Renal pelvis (tissue), 4 donors: ENCODE results near the gene VPS37B. TPM values are rescaled to one million over a fixed set of nuclear protein-coding genes. Genes with fewer than 3 reads are reported as not detected.

Experiments used
- DNase-seq: peaks from one replicate; pipeline ENCODE4 v3.0.0-alpha.2; 2013
- polyA plus RNA-seq, 3 donors: library from polyadenylated mRNA; unstranded; fragments of 120-200 nt; gene quantifications; one replicate each; pipeline ENCODE4 v1.2.1, GENCODE V29; 2013; ENCODE audit not compliant: insufficient read length in 3 of 3

VPS37B gene
- polyA plus RNA-seq, 3 donors = 23.8 to 30.0 (median 26.4) TPM

GRCh38 chr12:122855928-122856831, 39.7 kb downstream of the VPS37B start:
- no peak for DNase-seq

- no peak for DNase-seq
These were observed 40.7 kb downstream of the VPS37B start for GRCh38 chr12:122855071-122855829.

GRCh38 chr12:122854554-122854953, 41.4 kb downstream of the VPS37B start:
- DNase-seq = no peak

- DNase-seq = no peak
These were observed 42.2 kb downstream of the VPS37B start for GRCh38 chr12:122853582-122854245.

GRCh38 chr12:122852336-122853275, 43.3 kb downstream of the VPS37B start:
- DNase-seq = no peak

- DNase-seq = no peak
These were observed 44.1 kb downstream of the VPS37B start for GRCh38 chr12:122851820-122852219.

GRCh38 chr12:122850695-122851350, 45.1 kb downstream of the VPS37B start:
- no peak for DNase-seq

- DNase-seq = no peak
These were observed 45.9 kb downstream of the VPS37B start for GRCh38 chr12:122850048-122850445.

- DNase-seq = no peak
These were observed 46.4 kb downstream of the VPS37B start for GRCh38 chr12:122849352-122850047.

GRCh38 chr12:122848471-122849351, 47.2 kb downstream of the VPS37B start:
- no peak for DNase-seq

GRCh38 chr12:122847921-122848421, 48.0 kb downstream of the VPS37B start:
- no peak for DNase-seq

GRCh38 chr12:122847516-122847836, 48.4 kb downstream of the VPS37B start:
- DNase-seq = no peak

- no peak for DNase-seq
These were observed 49.1 kb downstream of the VPS37B start for GRCh38 chr12:122846622-122847515.

GRCh38 chr12:122845865-122846621, 49.9 kb downstream of the VPS37B start:
- no peak for DNase-seq

- no peak for DNase-seq
These were observed 50.7 kb downstream of the VPS37B start for GRCh38 chr12:122845041-122845864.

GRCh38 chr12:122844366-122844971, 51.5 kb downstream of the VPS37B start:
- no peak for DNase-seq
